Left hindlimb (tissue), 1 donor: ENCODE measurements around the gene STOML3.
"Not testable (repeated sequence)": the region's sequence is repeated elsewhere in the genome, so short reads cannot be mapped to it uniquely, and the experiment has no call there.

ENCODE experiments used
- DNase-seq: peaks from one replicate; pipeline ENCODE4 v3.0.0-alpha.2; 2018

STOML3 gene

GRCh38 chr13:38990693-38991092 lies at the start of gene STOML3:
Gene STOML3 (minus strand): TSS chr13:38990831. CDS start chr13:38990721, 110 bp downstream.
- DNase-seq, result no peak

- DNase-seq, result no peak
Observed at GRCh38 chr13:39040206-39040605, 49.6 kb upstream of the STOML3 start.

DNA sequence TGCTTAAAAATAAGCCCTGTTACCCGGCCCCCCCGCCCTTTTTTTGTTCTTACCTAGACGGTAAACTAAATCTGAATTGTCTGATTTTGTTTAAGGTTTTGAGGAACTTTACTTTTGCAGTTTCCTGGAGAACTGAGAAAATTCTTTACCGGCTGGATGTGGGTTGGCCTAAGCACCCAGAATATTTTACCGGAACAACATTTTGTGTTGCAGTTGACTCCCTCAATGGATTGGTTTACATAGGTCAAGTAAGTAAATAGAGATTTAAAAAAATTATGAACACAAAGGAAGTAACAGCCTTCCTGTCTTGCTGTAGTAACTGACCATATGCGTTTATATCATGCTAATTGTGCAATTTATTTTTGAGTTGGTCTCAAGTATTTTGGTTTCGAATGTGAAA lies 48.4 kb upstream of the STOML3 start:
- DNase-seq, result no peak

DNA sequence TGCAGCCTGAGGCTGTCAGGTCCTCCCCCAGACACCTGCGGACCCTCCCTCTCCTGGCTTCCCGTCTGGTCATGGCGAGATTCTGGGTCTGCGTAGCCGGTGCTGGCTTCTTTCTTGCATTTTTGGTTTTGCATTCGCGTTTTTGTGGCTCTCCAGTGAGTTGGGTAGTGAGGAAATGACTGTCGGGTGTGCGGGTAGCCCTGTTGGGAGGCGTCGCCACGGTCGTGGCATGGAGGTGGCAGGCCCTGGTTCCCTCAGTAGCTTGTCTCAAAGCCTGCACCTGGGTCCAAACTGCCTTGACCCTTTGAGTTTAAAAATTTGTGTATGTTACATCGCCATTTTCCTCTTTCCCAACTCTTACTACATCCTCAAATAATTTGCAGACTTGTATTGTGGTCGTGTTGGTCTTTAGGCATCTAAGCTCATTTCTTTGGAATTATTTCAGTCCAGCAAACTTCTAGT lies 48.0 kb upstream of the STOML3 start:
- no peak for DNase-seq

- peak; percentile 97 for DNase-seq
Observed at GRCh38 chr13:39037880-39038568, 47.4 kb upstream of the STOML3 start, which contains the start of the genes NHLRC3 and PROSER1. Gene NHLRC3 (plus strand): TSS chr13:39038456. CDS start chr13:39038640, 184 bp downstream. Gene PROSER1 (minus strand): TSS chr13:39038089. CDS start chr13:39037242, 847 bp downstream.

DNA sequence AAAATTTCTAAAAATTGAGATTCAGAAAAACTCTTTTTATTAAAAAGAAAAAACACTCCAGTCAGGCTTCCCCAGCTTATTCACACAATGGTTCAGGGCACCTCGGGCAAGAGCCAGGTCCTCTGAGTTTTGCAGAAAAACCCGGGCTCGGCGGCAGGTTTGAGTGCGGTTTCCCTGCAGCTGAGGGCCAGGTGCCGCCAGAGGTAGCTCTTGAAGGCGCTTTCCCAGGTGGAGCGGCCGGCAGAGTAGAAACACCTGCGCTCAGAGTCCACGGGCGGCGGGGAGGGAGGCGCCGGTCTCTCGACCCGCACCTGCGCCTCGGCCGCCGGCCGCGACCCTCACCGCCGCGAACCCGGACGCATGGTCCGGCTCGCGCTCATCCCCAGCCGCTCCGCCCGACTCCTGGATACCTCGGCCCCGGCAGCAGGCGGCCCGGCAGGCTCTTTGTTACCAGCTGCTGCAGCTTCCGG lies 46.8 kb upstream of the STOML3 start:
- no peak for DNase-seq

DNA sequence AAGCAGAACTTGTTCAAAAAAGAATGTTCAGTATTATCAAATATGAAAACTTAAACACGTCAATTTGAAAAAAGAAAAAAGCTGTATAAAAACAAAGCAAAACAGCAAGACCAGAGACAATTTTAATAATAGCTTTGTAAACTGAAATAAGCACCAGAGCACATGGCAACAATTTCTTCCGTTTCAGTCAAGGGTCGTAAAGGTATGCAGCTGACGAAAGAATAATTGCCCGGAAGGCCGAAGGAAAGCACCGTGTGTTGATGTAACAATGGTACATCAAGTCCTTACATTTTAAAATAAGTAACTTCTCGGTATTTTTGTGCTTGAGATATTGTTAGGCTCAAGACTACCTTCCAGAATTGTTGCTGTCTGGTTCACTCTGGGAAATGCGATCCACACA lies 45.6 kb upstream of the STOML3 start:
- DNase-seq, result no peak

DNA sequence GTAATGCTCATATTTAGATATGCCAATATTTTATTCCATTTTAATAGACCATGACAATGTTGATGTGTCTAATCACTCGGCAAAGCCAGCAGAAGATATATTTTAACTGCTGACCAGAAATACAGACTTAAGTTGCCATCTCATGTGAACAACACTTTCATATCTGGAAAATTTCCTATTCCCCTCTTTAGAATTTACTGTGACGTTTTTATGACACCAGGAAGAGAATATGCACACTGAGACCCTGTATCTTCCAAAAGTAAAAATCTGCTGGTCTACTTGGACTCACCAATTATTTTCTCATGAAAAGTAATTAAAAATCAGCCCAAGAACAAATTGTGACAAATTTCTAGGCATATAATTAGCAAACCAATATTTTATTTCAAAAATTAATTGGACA lies 45.2 kb upstream of the STOML3 start:
- DNase-seq, result no peak

DNA sequence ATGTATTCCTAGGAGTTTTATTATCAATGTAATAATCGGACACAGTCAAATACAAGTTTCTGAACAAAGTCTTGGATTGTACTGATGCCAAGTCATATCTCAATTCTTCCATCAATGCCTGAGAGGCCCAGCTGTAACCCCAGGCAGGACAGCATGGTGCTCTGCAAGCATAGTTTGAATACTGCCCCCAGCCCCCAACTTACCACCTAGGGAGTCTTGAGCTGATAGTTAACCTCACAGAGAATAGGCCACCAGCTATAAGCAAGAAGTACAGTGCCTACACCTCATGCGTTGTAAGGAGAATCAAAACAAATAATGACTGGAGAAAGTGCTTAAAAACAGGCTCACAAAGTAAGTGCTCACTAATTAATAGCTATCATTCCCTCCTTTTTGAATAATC lies 44.6 kb upstream of the STOML3 start:
- DNase-seq, result no peak

- DNase-seq, result no peak
Observed at GRCh38 chr13:39034085-39034484, 43.5 kb upstream of the STOML3 start.

DNA sequence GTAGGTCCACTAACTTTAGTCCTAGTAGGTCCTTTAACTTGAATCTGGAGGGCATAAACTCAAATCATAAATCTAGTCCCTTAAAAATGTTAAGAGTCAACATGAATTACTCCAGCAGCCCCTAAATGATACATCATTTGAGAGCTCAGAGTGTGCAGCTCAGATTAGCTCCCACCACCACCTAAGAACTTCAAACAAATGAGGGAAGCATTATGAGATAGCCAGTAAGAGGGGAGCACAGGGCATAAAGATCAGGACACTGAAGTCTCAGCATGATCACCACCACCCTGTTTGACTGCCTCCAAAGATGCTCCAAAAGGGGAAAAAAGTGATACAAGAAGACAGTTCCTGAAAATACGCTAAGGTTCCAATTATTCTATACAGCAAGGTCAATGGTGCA lies 41.5 kb upstream of the STOML3 start:
- no peak for DNase-seq

- DNase-seq, result no peak
Observed at GRCh38 chr13:39025433-39025839, 34.8 kb upstream of the STOML3 start.

GRCh38 chr13:39023761-39024160 lies 33.1 kb upstream of the STOML3 start:
- no peak for DNase-seq

DNA sequence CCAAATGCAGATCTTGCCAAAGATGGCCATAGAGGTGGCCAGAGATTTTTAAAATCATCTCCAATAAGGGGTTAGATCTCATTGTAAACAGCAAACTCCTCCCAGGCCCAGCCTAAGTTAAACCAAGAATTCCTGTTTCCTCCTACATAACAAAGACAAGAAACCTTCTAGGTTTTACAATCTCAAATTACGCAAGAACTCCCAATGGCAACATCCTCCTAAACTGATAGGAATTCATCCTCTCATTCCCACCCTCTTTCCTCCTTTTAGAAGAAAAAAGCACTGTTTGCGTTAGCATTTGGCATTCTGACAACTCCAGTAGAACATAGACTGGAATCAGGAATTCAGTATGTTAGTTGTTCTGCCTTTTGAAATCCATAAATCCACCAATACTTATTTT lies 32.7 kb upstream of the STOML3 start:
- no peak for DNase-seq

GRCh38 chr13:39020853-39021462 lies 30.3 kb upstream of the STOML3 start:
- DNase-seq, result no peak

- DNase-seq, result no peak
Observed at GRCh38 chr13:39016787-39017186, 26.2 kb upstream of the STOML3 start.

DNA sequence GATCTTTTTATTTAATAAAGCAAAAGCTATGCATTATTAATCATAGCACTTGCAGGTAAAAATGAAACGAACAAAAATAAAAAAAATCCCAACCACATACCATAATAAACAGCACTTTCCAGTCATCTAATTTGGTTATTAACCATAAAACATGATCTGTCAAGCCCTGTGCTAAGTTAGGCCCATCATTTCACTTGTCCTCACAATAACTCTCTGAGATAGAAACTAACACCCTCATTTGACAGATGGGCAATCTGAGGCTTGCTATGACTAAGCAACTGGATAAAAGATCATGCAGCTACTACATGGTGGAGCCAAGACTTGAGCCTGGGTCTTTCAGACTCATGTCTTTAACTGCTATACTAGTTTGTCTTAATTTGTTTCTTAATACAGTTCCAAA lies 25.5 kb upstream of the STOML3 start:
- DNase-seq, result no peak

DNA sequence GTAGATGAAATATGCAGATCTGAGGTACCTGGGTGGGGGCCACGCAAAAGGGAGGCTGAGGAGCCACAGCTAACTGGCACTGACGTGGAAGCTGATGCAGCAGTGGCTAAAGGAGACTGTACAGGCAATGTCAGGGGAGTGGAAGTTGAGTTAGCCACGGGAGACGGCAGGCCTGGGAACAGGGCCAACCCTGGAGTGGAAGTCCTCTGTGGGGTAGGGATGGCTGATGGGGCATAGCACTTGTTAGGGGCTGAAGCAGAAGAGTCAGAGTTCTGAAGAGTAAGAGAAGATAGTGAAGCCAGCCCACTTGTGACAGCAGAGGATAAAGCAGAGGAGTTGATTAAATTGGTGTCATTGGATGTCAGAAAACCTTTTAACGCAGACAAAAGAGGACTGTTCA lies 22.8 kb upstream of the STOML3 start:
- no peak for DNase-seq

GRCh38 chr13:39012608-39013007 lies 22.0 kb upstream of the STOML3 start:
- DNase-seq, result no peak

DNA sequence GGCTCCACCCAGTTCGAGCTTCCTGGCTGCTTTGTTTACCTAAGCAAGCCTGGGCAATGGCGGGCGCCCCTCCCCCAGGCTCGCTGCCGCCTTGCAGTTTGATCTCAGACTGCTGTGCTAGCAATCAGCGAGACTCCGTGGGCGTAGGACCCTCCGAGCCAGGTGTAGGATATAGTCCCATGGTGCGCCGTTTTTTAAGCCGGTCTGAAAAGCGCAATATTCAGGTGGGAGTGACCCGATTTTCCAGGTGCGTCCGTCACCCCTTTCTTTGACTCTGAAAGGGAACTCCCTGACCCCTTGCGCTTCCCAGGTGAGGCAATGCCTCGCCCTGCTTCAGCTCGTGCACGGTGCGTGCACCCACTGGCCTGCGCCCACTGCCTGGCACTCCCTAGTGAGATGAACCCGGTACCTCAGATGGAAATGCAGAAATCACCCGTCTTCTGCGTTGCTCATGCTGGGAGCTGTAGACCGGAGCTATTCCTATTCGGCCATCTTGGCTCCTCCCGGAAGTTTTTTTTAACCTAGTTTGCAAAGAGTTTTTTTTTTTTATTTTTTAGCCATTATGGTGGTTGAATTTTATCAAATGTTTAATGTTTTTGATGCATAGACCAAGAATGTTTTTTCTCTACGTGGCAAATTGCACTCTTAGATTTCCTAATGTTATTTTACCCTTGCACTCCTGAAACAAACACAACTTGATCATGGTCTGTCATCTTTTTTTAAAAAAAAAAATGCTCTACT lies 15.9 kb upstream of the STOML3 start:
- not testable (repeated sequence) for DNase-seq

DNA sequence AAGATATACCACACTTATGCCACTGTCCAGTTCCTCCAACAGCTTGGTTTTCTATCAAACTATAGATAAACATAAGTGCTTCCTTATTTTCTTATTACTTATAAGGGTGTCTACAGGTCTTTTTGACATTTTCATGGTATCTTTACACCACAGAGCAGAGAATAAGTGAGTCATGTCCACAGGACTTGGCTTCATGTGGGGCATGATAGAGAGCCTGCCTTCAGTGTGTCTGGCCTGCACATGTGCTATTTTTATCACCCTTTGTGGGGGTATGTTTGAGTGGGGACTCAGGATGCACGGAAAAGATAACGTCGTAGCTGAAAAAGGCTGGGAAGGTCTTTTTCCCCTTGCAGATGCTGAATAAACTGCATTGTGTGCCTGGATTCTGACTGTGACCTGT lies 8.1 kb upstream of the STOML3 start:
- no peak for DNase-seq

- DNase-seq, result no peak
Observed at GRCh38 chr13:38993381-38993780, 2.8 kb upstream of the STOML3 start.

GRCh38 chr13:38981096-38981495 lies 9.5 kb downstream of the STOML3 start:
- no peak for DNase-seq

DNA sequence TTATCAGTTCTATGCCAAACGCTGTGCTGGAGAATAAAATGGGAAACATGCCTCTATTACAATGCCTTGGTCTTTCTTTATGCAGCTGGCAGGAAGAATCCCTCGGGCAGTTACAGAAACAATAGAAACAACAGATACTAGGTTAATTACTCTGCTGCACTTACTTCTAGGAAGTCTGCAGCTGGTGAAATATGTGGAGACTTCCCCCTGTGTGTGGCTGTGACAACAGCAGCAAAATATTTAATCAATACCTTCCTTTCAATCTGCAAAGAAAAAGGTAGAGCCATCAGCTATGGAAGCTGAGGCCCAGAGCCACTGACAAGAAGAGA lies 9.9 kb downstream of the STOML3 start:
- no peak for DNase-seq
